NB4 (cell line): ENCODE measurements around the gene GPR75.

Source experiments
- CTCF ChIP-seq: IDR thresholded peaks from one replicate; pipeline ENCODE4 v1.5.1; 2012; ENCODE audit warnings: low read depth, low read length
- MAX ChIP-seq: IDR thresholded peaks from 2 replicates; pipeline ENCODE4 v1.6.1; 2011; ENCODE audit warnings: low read depth, low read length
- POLR2A ChIP-seq: IDR thresholded peaks from 2 replicates; pipeline ENCODE4 v1.6.1; 2011; ENCODE audit warnings: mild to moderate bottlenecking; ENCODE audit not compliant: insufficient read length; ENCODE audit errors: extremely low read depth

- no peak for TF ChIP-seq CTCF
- TF ChIP-seq POLR2A, result no peak
- TF ChIP-seq MAX, result no peak
These were observed 5.5 kb upstream of the GPR75 start for GRCh38 chr2:53865264-53865663.
